Activated CD8-positive, alpha-beta T cell treated with anti-CD3 and anti-CD28 coated beads for 36 hours (primary cell): ENCODE data around the gene EXOG. TPM values are rescaled to one million over a fixed set of nuclear protein-coding genes. Genes with fewer than 3 reads are reported as not detected.

ENCODE experiments used
- ATAC-seq: fragments of 200-7000 bp; cut with Tn5 transposase; one replicate; pipeline ENCODE4 v1.10.0; 2021; ENCODE audit warnings: mild to moderate bottlenecking, moderate library complexity
- CTCF ChIA-PET: fragments of 350-600 bp; sonication (Branson Sonifier 250); formaldehyde crosslinking; loops from one replicate; lab custom pipeline; 2021; ENCODE audit warnings: antibody characterized with exemption; lab: Charles Lee
- POLR2A ChIA-PET: fragments of 350-600 bp; sonication (Branson Sonifier 250); formaldehyde crosslinking; loops from one replicate; lab custom pipeline; 2021; ENCODE audit warnings: antibody characterized with exemption; lab: Charles Lee
- DNase-seq: peaks from one replicate; pipeline ENCODE4 v3.0.0-alpha.2; 2020
- H3K27ac Mint-ChIP-seq: one replicate; pipeline ENCODE4 v1.8.0; 2021; ENCODE audit warnings: mild to moderate bottlenecking, mixed read lengths
- H3K27me3 Mint-ChIP-seq: one replicate; pipeline ENCODE4 v1.8.0; 2021; ENCODE audit warnings: mixed read lengths
- H3K36me3 Mint-ChIP-seq: one replicate; pipeline ENCODE4 v1.8.0; 2021; ENCODE audit warnings: low read depth, mixed read lengths
- H3K4me1 Mint-ChIP-seq: one replicate; pipeline ENCODE4 v1.8.0; 2021; ENCODE audit warnings: low read depth, mixed read lengths
- H3K4me3 Mint-ChIP-seq: one replicate; pipeline ENCODE4 v1.8.0; 2021; ENCODE audit warnings: mild to moderate bottlenecking, moderate library complexity, mixed read lengths
- H3K9me3 Mint-ChIP-seq: one replicate; pipeline ENCODE4 v1.8.0; 2021; ENCODE audit warnings: mixed read lengths
- intact Hi-C: fragments of 100-400 bp; cut with micrococcal nuclease; formaldehyde crosslinking; loops from one replicate; pipeline ENCODE4 v1.10.0; 2022
- total RNA-seq, 2 experiments: library from RNA; stranded (reverse); gene quantifications; one replicate each; pipeline ENCODE4 v1.2.3, GENCODE V29; 2021
- TF ChIP-seq, protein P1 (sequence below): fragments of 200-600 bp; IDR thresholded peaks from one replicate; pipeline ENCODE4 v1.8.0; 2022; ENCODE audit warnings: antibody characterized with exemption, mild to moderate bottlenecking

EXOG gene
- total RNA-seq, 2 experiments from 2014 or later, result 16.8 to 17.7 TPM

DNA sequence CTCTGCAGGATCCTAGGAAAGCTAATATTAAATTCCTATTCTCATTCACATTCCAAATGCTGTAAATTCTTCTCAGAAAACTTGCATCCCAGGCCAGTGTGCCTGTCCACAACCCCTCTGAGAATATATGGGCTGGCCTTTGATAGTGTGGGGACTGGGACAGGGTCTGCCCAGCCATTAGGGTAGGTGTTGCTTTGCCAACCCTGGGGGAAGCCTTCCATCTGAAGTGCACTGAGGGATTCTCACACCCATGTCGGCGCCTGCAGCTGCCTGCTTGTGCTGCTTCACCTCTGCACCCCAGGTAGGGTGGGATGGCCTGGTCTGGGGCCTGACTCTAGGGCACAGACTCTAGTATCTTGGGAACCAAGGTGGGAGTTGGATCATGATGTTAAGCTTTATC lies 15.2 kb upstream of the EXOG start:
- DNase-seq (no peak), ATAC-seq (no peak)
- peaks cover 7% of the 10 kb centered on the region for H3K36me3 Mint-ChIP-seq
- no peak overlapping the region for H3K4me3 Mint-ChIP-seq
- POLR2A ChIA-PET, result no interaction called here
- TF ChIP-seq, protein P1, sequence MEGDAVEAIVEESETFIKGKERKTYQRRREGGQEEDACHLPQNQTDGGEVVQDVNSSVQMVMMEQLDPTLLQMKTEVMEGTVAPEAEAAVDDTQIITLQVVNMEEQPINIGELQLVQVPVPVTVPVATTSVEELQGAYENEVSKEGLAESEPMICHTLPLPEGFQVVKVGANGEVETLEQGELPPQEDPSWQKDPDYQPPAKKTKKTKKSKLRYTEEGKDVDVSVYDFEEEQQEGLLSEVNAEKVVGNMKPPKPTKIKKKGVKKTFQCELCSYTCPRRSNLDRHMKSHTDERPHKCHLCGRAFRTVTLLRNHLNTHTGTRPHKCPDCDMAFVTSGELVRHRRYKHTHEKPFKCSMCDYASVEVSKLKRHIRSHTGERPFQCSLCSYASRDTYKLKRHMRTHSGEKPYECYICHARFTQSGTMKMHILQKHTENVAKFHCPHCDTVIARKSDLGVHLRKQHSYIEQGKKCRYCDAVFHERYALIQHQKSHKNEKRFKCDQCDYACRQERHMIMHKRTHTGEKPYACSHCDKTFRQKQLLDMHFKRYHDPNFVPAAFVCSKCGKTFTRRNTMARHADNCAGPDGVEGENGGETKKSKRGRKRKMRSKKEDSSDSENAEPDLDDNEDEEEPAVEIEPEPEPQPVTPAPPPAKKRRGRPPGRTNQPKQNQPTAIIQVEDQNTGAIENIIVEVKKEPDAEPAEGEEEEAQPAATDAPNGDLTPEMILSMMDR, result no peak
- no peaks in the 10 kb centered on the region for H3K27me3 Mint-ChIP-seq
- CTCF ChIA-PET, result interaction anchor here (1.0 to 4.0 kb wide), 15 partner anchors 10 to 377 kb away, joined by 3 to 49 read pairs (median 7); partner anchors contain the start of genes EXOG and XYLB
- H3K9me3 Mint-ChIP-seq, result no peaks in the 10 kb centered on the region
- no peaks in the 10 kb centered on the region for H3K4me1 Mint-ChIP-seq
- H3K27ac Mint-ChIP-seq, result no peak overlapping the region
- intact Hi-C loops, result loop anchor here (5.0 to 10.0 kb wide), 2 partner anchors 134 to 366 kb away; partner anchors contain the start of gene XYLB

DNA sequence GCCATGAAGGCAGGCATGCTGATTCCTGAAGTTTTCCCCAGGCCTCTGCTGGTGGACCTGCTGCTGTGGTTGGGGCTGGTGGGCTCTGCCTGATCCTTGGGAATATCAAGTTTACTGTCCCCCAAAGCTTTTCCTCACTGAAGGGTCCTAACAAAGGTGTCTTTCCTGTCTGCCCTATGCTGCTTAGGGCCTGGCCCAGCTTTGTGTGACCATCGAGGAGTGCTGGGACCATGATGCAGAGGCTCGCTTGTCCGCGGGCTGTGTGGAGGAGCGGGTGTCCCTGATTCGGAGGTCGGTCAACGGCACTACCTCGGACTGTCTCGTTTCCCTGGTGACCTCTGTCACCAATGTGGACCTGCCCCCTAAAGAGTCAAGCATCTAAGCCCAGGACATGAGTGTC lies 13.2 kb upstream of the EXOG start:
- DNase-seq (no peak), ATAC-seq (no peak)
- TF ChIP-seq, protein P1, result no peak
- ChIA-PET POLR2A (no interaction called here), CTCF (interaction anchor here (1.2 to 3.7 kb wide), 2 partner anchors 13 to 136 kb away, joined by 3 to 20 read pairs; partner anchors contain the start of genes EXOG and XYLB)
- Mint-ChIP-seq H3K4me3 (no peak overlapping the region), H3K27me3 (no peaks in the 10 kb centered on the region), H3K36me3 (peaks cover 7% of the 10 kb centered on the region), H3K4me1 (no peaks in the 10 kb centered on the region), H3K9me3 (no peaks in the 10 kb centered on the region), H3K27ac (no peak overlapping the region)
- intact Hi-C loops, result loop anchor here (5.0 to 10.0 kb wide), 2 partner anchors 136 to 368 kb away; partner anchors contain the start of gene XYLB

DNA sequence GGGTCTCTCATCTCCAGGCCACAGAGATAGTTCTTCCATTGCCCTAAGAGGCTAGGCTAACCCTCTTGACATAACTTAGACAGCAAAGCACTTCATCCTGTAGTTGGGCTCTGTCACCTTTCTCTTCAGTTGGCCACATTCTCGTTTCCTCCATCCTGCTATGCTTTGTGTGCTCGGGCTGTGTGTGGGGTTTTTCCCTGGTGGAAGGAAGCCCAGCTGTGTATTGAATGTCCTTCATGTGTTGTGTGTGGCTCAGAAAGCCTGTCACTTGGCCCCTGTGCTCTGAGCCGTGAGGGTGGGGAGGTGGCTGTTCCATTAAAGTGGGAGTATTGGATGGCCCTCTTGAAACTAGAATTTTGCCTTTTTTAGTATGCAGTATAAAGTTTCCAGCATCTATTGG lies 8.8 kb upstream of the EXOG start:
- ChIA-PET POLR2A (no interaction called here), CTCF (interaction anchor here (1.3 to 1.5 kb wide), 2 partner anchors 9 to 34 kb away, joined by 3 to 4 read pairs; partner anchors contain the start of gene EXOG)
- H3K4me3 Mint-ChIP-seq, result no peak overlapping the region
- no peaks in the 10 kb centered on the region for H3K4me1 Mint-ChIP-seq
- intact Hi-C loops, result loop anchor here (10.0 kb wide), 1 partner anchor 373 kb away; no protein-coding TSS in a partner anchor
- DNase-seq (no peak), ATAC-seq (no peak)
- H3K36me3 Mint-ChIP-seq, result no peaks in the 10 kb centered on the region
- no peak overlapping the region for H3K27ac Mint-ChIP-seq
- H3K27me3 Mint-ChIP-seq, result no peaks in the 10 kb centered on the region
- no peaks in the 10 kb centered on the region for H3K9me3 Mint-ChIP-seq
- TF ChIP-seq, protein P1, result no peak

DNA sequence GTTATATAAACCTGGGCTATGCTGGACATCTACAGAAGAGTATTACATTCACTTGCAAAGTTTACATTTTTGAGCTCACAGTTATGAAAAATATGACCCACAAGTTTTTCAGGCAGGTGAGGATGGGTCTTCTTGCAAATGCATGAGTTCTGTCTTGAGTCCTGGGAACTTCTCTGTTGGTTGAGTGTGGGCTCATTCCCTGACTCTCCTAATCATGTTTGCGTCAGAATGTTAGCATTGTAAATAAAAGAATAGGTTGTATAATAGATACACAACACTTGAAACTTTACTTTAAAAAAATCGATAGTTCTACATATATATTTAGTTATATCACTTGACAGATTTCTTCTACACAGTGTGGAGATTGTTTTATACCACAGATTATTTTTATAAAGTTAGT lies 7.2 kb upstream of the EXOG start:
- intact Hi-C loops, result loop anchor here (10.0 kb wide), 1 partner anchor 374 kb away; no protein-coding TSS in a partner anchor
- no peaks in the 10 kb centered on the region for H3K36me3 Mint-ChIP-seq
- POLR2A ChIA-PET, result interaction anchor here (0.9 kb wide), 1 partner anchor 9 kb away, joined by 5 read pairs; no protein-coding TSS in a partner anchor
- ATAC-seq (no peak), DNase-seq (no peak)
- TF ChIP-seq, protein P1, result no peak
- H3K4me3 Mint-ChIP-seq, result no peak overlapping the region
- H3K27me3 Mint-ChIP-seq, result no peaks in the 10 kb centered on the region
- no peaks in the 10 kb centered on the region for H3K4me1 Mint-ChIP-seq
- no peaks in the 10 kb centered on the region for H3K9me3 Mint-ChIP-seq
- CTCF ChIA-PET, result interaction anchor here (5.2 kb wide), 1 partner anchor 9 kb away, joined by 36 read pairs; no protein-coding TSS in a partner anchor
- no peak overlapping the region for H3K27ac Mint-ChIP-seq

DNA sequence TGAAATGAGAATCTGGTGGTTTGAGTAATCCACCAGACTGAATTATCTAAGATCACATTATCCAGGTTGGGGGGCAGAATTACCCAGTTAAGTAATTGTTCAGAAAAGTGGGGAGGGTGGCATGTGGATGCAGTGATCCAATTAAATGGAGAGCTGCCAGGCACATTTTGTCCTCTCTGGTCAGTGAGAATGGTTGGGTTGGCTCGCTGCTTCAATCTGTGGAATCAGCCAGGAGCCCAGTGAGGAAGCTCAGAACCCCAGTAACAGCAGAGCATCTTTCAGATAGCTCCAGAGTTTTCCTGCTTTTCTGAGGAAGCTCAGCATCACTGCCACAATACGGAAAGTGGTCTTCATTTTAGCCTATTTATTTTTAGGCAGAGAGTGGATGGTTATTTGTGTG lies 6.4 kb upstream of the EXOG start:
- POLR2A ChIA-PET, result no interaction called here
- Mint-ChIP-seq H3K4me3 (no peak overlapping the region), H3K9me3 (no peaks in the 10 kb centered on the region), H3K36me3 (no peaks in the 10 kb centered on the region), H3K4me1 (no peaks in the 10 kb centered on the region), H3K27me3 (no peaks in the 10 kb centered on the region), H3K27ac (no peak overlapping the region)
- intact Hi-C loops, result loop anchor here (10.0 kb wide), 2 partner anchors 165 to 375 kb away; no protein-coding TSS in a partner anchor
- TF ChIP-seq, protein P1, result no peak
- DNase-seq, result no peak
- CTCF ChIA-PET, result interaction anchor here (1.0 to 5.2 kb wide), 2 partner anchors 9 to 360 kb away, joined by 3 to 36 read pairs; no protein-coding TSS in a partner anchor
- ATAC-seq, result no peak
